CD4-positive, CD25-positive, alpha-beta regulatory T cell (primary cell): ENCODE results near the gene PI4K2B. TPM values are rescaled to one million over a fixed set of nuclear protein-coding genes. Genes with fewer than 3 reads are reported as not detected.
A peak's percentile ranks its signal among the peaks of the same experiment; 100 is the strongest.
"Not testable (repeated sequence)": the region's sequence is repeated elsewhere in the genome, so short reads cannot be mapped to it uniquely, and the experiment has no call there.

ENCODE experiments used
- ATAC-seq, 2 donors: fragments of 150-1000 bp; cut with Tn5 transposase; one replicate each; pipeline ENCODE4 v1.10.0; 2021; ENCODE audit warnings: low read depth in 2 of 2, moderate number of reproducible peaks in 2 of 2, moderate library complexity in 1 of 2
- DNase-seq, 3 donors: peaks; one replicate each; pipeline versions ENCODE4 v3.0.0 to v3.0.0-alpha.2; 2012 to 2022; ENCODE audit warnings: mixed read lengths in 1 of 3
- H3K27ac ChIP-seq: one replicate; pipeline ENCODE4 v1.7.0; 2013; ENCODE audit warnings: mild to moderate bottlenecking, low read length; ENCODE audit not compliant: insufficient read depth, poor library complexity, severe bottlenecking
- H3K27me3 ChIP-seq: one replicate; pipeline ENCODE4 v1.7.0; 2013; ENCODE audit warnings: low read length; ENCODE audit not compliant: control insufficient read depth, insufficient read depth
- H3K36me3 ChIP-seq: one replicate; pipeline ENCODE4 v1.7.0; 2013; ENCODE audit warnings: mild to moderate bottlenecking, low read length, moderate library complexity; ENCODE audit not compliant: control insufficient read depth, insufficient read depth
- H3K4me1 ChIP-seq: 2 replicates; pipeline ENCODE4 v1.7.0; 2013; ENCODE audit warnings: mild to moderate bottlenecking, low read length; ENCODE audit not compliant: insufficient read depth, control insufficient read depth, poor library complexity, severe bottlenecking
- H3K4me3 ChIP-seq: one replicate; pipeline ENCODE4 v1.7.0; 2013; ENCODE audit warnings: low read depth, mild to moderate bottlenecking, low read length, moderate library complexity
- H3K9me3 ChIP-seq, 2 experiments: 1 replicate in 1 of 2; 2 replicates in 1 of 2; pipeline ENCODE4 v1.7.0; 2013; ENCODE audit warnings: low read length in 2 of 2, mild to moderate bottlenecking in 1 of 2, moderate library complexity in 1 of 2; ENCODE audit not compliant: control insufficient read depth in 2 of 2
- H3K27ac Mint-ChIP-seq, 3 donors: one replicate each; pipeline ENCODE4 v1.8.0; 2020 to 2022; ENCODE audit warnings: mild to moderate bottlenecking in 3 of 3, mixed read lengths in 3 of 3, moderate library complexity in 2 of 3
- H3K27me3 Mint-ChIP-seq: one replicate; pipeline ENCODE4 v1.8.0; 2022; ENCODE audit warnings: mild to moderate bottlenecking, mixed read lengths
- H3K36me3 Mint-ChIP-seq: one replicate; pipeline ENCODE4 v1.8.0; 2020; ENCODE audit warnings: mixed read lengths
- H3K4me1 Mint-ChIP-seq, 4 donors: one replicate each; pipeline ENCODE4 v1.8.0; 2020 to 2022; ENCODE audit warnings: mixed read lengths in 4 of 4, mild to moderate bottlenecking in 1 of 4
- H3K4me3 Mint-ChIP-seq, 4 donors: one replicate each; pipeline ENCODE4 v1.8.0; 2020 to 2022; ENCODE audit warnings: mild to moderate bottlenecking in 4 of 4, mixed read lengths in 4 of 4, moderate library complexity in 3 of 4
- H3K9me3 Mint-ChIP-seq, 7 donors: one replicate each; pipeline ENCODE4 v1.8.0; 2020 to 2022; ENCODE audit warnings: mixed read lengths in 7 of 7, mild to moderate bottlenecking in 3 of 7, moderate library complexity in 2 of 7
- polyA plus RNA-seq, 4 donors: library from polyadenylated mRNA; unstranded; fragments of 300-500 nt; fragmentation: Illumina TruSeq; gene quantifications; one replicate each; pipeline ENCODE4 v1.2.3, GENCODE V29; 2021
- total RNA-seq: library from RNA; stranded (reverse); gene quantifications from one replicate; pipeline ENCODE4 v1.2.3, GENCODE V29; 2022

Gene PI4K2B
- total and polyA plus RNA-seq, 5 donors from 2014 or later = 12.1 to 19.0 (median 13.5) TPM

GRCh38 chr4:25213347-25213979 lies 20.4 kb upstream of the PI4K2B start:
- no peaks in the 10 kb centered on the region for H3K4me1 ChIP-seq
- peaks cover 9 to 10% of the 10 kb centered on the region in 2 experiments for H3K9me3 ChIP-seq
- Mint-ChIP-seq H3K36me3 (peaks cover 1% of the 10 kb centered on the region), H3K9me3 (peaks cover 0 to 25% (median 10%) of the 10 kb centered on the region in 7 donors), H3K4me1 (no peaks in the 10 kb centered on the region), H3K4me3 (no peak overlapping the region), H3K27me3 (no peaks in the 10 kb centered on the region), H3K27ac (no peak overlapping the region)
- ATAC-seq (no peak), DNase-seq (no peak)
- no peak overlapping the region for H3K4me3 ChIP-seq
- H3K27me3 ChIP-seq = no peaks in the 10 kb centered on the region
- H3K36me3 ChIP-seq = no peaks in the 10 kb centered on the region
- no peak overlapping the region for H3K27ac ChIP-seq

- H3K27ac ChIP-seq, H3K4me1 Mint-ChIP-seq, H3K4me3 ChIP-seq, DNase-seq, H3K36me3 ChIP-seq, H3K27me3 Mint-ChIP-seq, H3K4me1 ChIP-seq, H3K4me3 Mint-ChIP-seq, ATAC-seq, H3K27me3 ChIP-seq, H3K36me3 Mint-ChIP-seq: not testable (repeated sequence)
- Mint-ChIP-seq H3K9me3 (peaks cover 0 to 33% (median 14%) of the 10 kb centered on the region in 7 donors), H3K27ac (peak overlapping the region in 1 of 3 donors; percentile 34)
- H3K9me3 ChIP-seq = peaks cover 10 to 13% of the 10 kb centered on the region in 2 experiments
Measured at GRCh38 chr4:25214750-25215149, 19.1 kb upstream of the PI4K2B start.

- DNase-seq (no peak), ATAC-seq (no peak)
- peaks cover 10 to 16% of the 10 kb centered on the region in 2 experiments for H3K9me3 ChIP-seq
- H3K27ac Mint-ChIP-seq = no peak overlapping the region
- H3K36me3 ChIP-seq = no peaks in the 10 kb centered on the region
- H3K9me3 Mint-ChIP-seq = peaks cover 0 to 36% (median 16%) of the 10 kb centered on the region in 7 donors
- no peaks in the 10 kb centered on the region for H3K27me3 ChIP-seq
- no peak overlapping the region for H3K27ac ChIP-seq
- H3K27me3 Mint-ChIP-seq = no peaks in the 10 kb centered on the region
- no peaks in the 10 kb centered on the region for H3K4me1 ChIP-seq
- H3K4me3 Mint-ChIP-seq = no peak overlapping the region
- no peaks in the 10 kb centered on the region for H3K4me1 Mint-ChIP-seq
- H3K4me3 ChIP-seq = no peak overlapping the region
- peaks cover 11% of the 10 kb centered on the region for H3K36me3 Mint-ChIP-seq
Measured at GRCh38 chr4:25215511-25215910, 18.3 kb upstream of the PI4K2B start.

GRCh38 chr4:25221377-25221776 lies 12.5 kb upstream of the PI4K2B start:
- Mint-ChIP-seq H3K36me3 (peaks cover 34% of the 10 kb centered on the region), H3K27me3 (peaks cover 4% of the 10 kb centered on the region), H3K4me1 (peaks cover 0 to 2% (median 0%) of the 10 kb centered on the region in 4 donors), H3K4me3 (no peak overlapping the region), H3K27ac (no peak overlapping the region), H3K9me3 (peaks cover 4 to 55% (median 21%) of the 10 kb centered on the region in 7 donors)
- DNase-seq (no peak), ATAC-seq (no peak)
- Histone ChIP-seq H3K36me3 (no peaks in the 10 kb centered on the region), H3K27me3 (no peaks in the 10 kb centered on the region), H3K4me1 (no peaks in the 10 kb centered on the region), H3K4me3 (no peak overlapping the region), H3K9me3 (peaks cover 56 to 57% of the 10 kb centered on the region in 2 experiments), H3K27ac (no peak overlapping the region)

- Histone ChIP-seq H3K27me3 (no peaks in the 10 kb centered on the region), H3K4me3 (no peak overlapping the region), H3K9me3 (peaks cover 71 to 75% of the 10 kb centered on the region in 2 experiments), H3K36me3 (peaks cover 8% of the 10 kb centered on the region), H3K4me1 (no peaks in the 10 kb centered on the region), H3K27ac (no peak overlapping the region)
- H3K4me3 Mint-ChIP-seq = no peak overlapping the region
- peaks cover 42% of the 10 kb centered on the region for H3K36me3 Mint-ChIP-seq
- DNase-seq = peak in 2 of 3 donors; percentile 27 to 44
- no peak for ATAC-seq
- no peak overlapping the region for H3K27ac Mint-ChIP-seq
- H3K4me1 Mint-ChIP-seq = peaks cover 0 to 4% (median 0%) of the 10 kb centered on the region in 4 donors
- peaks cover 4 to 62% (median 25%) of the 10 kb centered on the region in 7 donors for H3K9me3 Mint-ChIP-seq
- peaks cover 4% of the 10 kb centered on the region for H3K27me3 Mint-ChIP-seq
Measured at GRCh38 chr4:25223802-25224375, 9.9 kb upstream of the PI4K2B start.

- no peak overlapping the region for H3K27ac Mint-ChIP-seq
- Histone ChIP-seq H3K27ac (no peak overlapping the region), H3K9me3 (peaks cover 31 to 40% of the 10 kb centered on the region in 2 experiments), H3K4me3 (no peak overlapping the region), H3K27me3 (no peaks in the 10 kb centered on the region), H3K36me3 (peaks cover 8% of the 10 kb centered on the region), H3K4me1 (peaks cover 6% of the 10 kb centered on the region)
- peaks cover 0 to 22% (median 14%) of the 10 kb centered on the region in 7 donors for H3K9me3 Mint-ChIP-seq
- peaks cover 5% of the 10 kb centered on the region for H3K27me3 Mint-ChIP-seq
- H3K36me3 Mint-ChIP-seq = peaks cover 17% of the 10 kb centered on the region
- H3K4me3 Mint-ChIP-seq = peak overlapping the region in 1 of 4 donors; percentile 86
- no peak for ATAC-seq
- peaks cover 11 to 25% (median 19%) of the 10 kb centered on the region in 4 donors for H3K4me1 Mint-ChIP-seq
- DNase-seq = no peak
Measured at GRCh38 chr4:25229804-25230203, 4.0 kb upstream of the PI4K2B start.

- Mint-ChIP-seq H3K27me3 (peaks cover 6% of the 10 kb centered on the region), H3K4me1 (peaks cover 20 to 55% (median 39%) of the 10 kb centered on the region in 4 donors)
Measured at GRCh38 chr4:25233194-25233593, 639 bp upstream of the PI4K2B start.

More at GRCh38 chr4:25233194-25233593, 639 bp upstream of the PI4K2B start:
- ATAC-seq (no peak), DNase-seq (peak in 1 of 3 donors; percentile 24)
- Mint-ChIP-seq H3K9me3 (peaks cover 0 to 7% (median 4%) of the 10 kb centered on the region in 7 donors), H3K36me3 (peaks cover 7% of the 10 kb centered on the region), H3K27ac (peak overlapping the region; percentile 88 to 96 (median 93)), H3K4me3 (peak overlapping the region; percentile 86 to 92 (median 88))
- Histone ChIP-seq H3K36me3 (peaks cover 1% of the 10 kb centered on the region), H3K4me1 (peaks cover 28% of the 10 kb centered on the region), H3K9me3 (peaks cover 6 to 9% of the 10 kb centered on the region in 2 experiments), H3K27me3 (no peaks in the 10 kb centered on the region), H3K4me3 (peak overlapping the region; percentile 85), H3K27ac (peak overlapping the region; percentile 88)
